Mononuclear cell (primary cell): Measurements from ENCODE around the gene TLK2. TPM values are rescaled to one million over a fixed set of nuclear protein-coding genes. Genes with fewer than 3 reads are reported as not detected.

Source experiments
- H3K27me3 ChIP-seq: 2 replicates; pipeline ENCODE4 v1.6.0; 2011; ENCODE audit warnings: low read length, control low read depth; ENCODE audit not compliant: insufficient read depth
- H3K4me1 ChIP-seq: 2 replicates; pipeline ENCODE4 v1.5.1; 2011; ENCODE audit warnings: mild to moderate bottlenecking, low read length, control low read depth; ENCODE audit not compliant: insufficient read depth
- H3K4me3 ChIP-seq: 2 replicates; pipeline ENCODE4 v1.5.1; 2011; ENCODE audit warnings: mild to moderate bottlenecking, low read length, moderate library complexity
- H3K9me3 ChIP-seq: 2 replicates; pipeline ENCODE4 v1.5.1; 2011; ENCODE audit warnings: low read depth, mild to moderate bottlenecking, control low read depth, low read length
- total RNA-seq: library from RNA; depleted of rRNA; stranded (reverse); fragments of >200 nt; gene quantifications from one replicate; pipeline ENCODE4 v1.2.3, GENCODE V29; 2012

The TLK2 gene
- total RNA-seq, 1 donor: 69.5 TPM

GRCh38 chr17:62617894-62618472 is 139.4 kb downstream of the TLK2 start:
- no peaks in the 10 kb centered on the region for H3K27me3 ChIP-seq
- H3K4me1 ChIP-seq: no peaks in the 10 kb centered on the region
- H3K4me3 ChIP-seq: no peak overlapping the region
- no peaks in the 10 kb centered on the region for H3K9me3 ChIP-seq

- no peaks in the 10 kb centered on the region for H3K9me3 ChIP-seq
Measured at GRCh38 chr17:62618647-62619416, 140.2 kb downstream of the TLK2 start.

GRCh38 chr17:62619417-62620155 is 141.0 kb downstream of the TLK2 start:
- Histone ChIP-seq H3K4me1 (no peaks in the 10 kb centered on the region), H3K4me3 (no peak overlapping the region), H3K9me3 (no peaks in the 10 kb centered on the region), H3K27me3 (no peaks in the 10 kb centered on the region)

More at GRCh38 chr17:62618647-62619416, 140.2 kb downstream of the TLK2 start:
- no peaks in the 10 kb centered on the region for H3K4me1 ChIP-seq
- no peak overlapping the region for H3K4me3 ChIP-seq
- H3K27me3 ChIP-seq: no peaks in the 10 kb centered on the region

- Histone ChIP-seq H3K4me3 (no peak overlapping the region), H3K27me3 (no peaks in the 10 kb centered on the region), H3K4me1 (no peaks in the 10 kb centered on the region), H3K9me3 (no peaks in the 10 kb centered on the region)
Measured at GRCh38 chr17:62621223-62621622, 142.6 kb downstream of the TLK2 start.

GRCh38 chr17:62625184-62625869 is 146.7 kb downstream of the TLK2 start:
- Histone ChIP-seq H3K4me3 (no peak overlapping the region), H3K9me3 (no peaks in the 10 kb centered on the region), H3K27me3 (no peaks in the 10 kb centered on the region), H3K4me1 (peaks cover 23% of the 10 kb centered on the region)

GRCh38 chr17:62625870-62626200 is 147.2 kb downstream of the TLK2 start:
- Histone ChIP-seq H3K27me3 (no peaks in the 10 kb centered on the region), H3K4me1 (peaks cover 23% of the 10 kb centered on the region), H3K9me3 (no peaks in the 10 kb centered on the region), H3K4me3 (no peak overlapping the region)

GRCh38 chr17:62626719-62627218 is 148.1 kb downstream of the TLK2 start:
- Histone ChIP-seq H3K4me3 (peak overlapping the region; percentile 28), H3K9me3 (no peaks in the 10 kb centered on the region), H3K4me1 (peaks cover 23% of the 10 kb centered on the region), H3K27me3 (no peaks in the 10 kb centered on the region)

GRCh38 chr17:62627219-62627903 is 148.7 kb downstream of the TLK2 start, which contains the start of gene MRC2:
TSS of gene MRC2 (plus strand) at chr17:62627670. CDS start at chr17:62627803, 133 bp downstream.
- Histone ChIP-seq H3K27me3 (no peaks in the 10 kb centered on the region), H3K4me3 (peak within 1 kb of the TSS; percentile 28), H3K4me1 (peaks cover 23% of the 10 kb centered on the region), H3K9me3 (no peaks in the 10 kb centered on the region)

- H3K4me3 ChIP-seq: peak overlapping the region; percentile 28
- H3K9me3 ChIP-seq: no peaks in the 10 kb centered on the region
- no peaks in the 10 kb centered on the region for H3K27me3 ChIP-seq
- H3K4me1 ChIP-seq: peaks cover 23% of the 10 kb centered on the region
Measured at GRCh38 chr17:62627904-62628633, 149.4 kb downstream of the TLK2 start.

GRCh38 chr17:62628831-62629555 is 150.4 kb downstream of the TLK2 start:
- peaks cover 23% of the 10 kb centered on the region for H3K4me1 ChIP-seq
- no peaks in the 10 kb centered on the region for H3K9me3 ChIP-seq
- no peaks in the 10 kb centered on the region for H3K27me3 ChIP-seq
- H3K4me3 ChIP-seq: no peak overlapping the region

GRCh38 chr17:62629556-62630364 is 151.1 kb downstream of the TLK2 start:
- H3K27me3 ChIP-seq: no peaks in the 10 kb centered on the region
- no peaks in the 10 kb centered on the region for H3K9me3 ChIP-seq
- H3K4me3 ChIP-seq: no peak overlapping the region
- peaks cover 23% of the 10 kb centered on the region for H3K4me1 ChIP-seq

- Histone ChIP-seq H3K4me1 (peaks cover 23% of the 10 kb centered on the region), H3K4me3 (no peak overlapping the region), H3K9me3 (no peaks in the 10 kb centered on the region), H3K27me3 (no peaks in the 10 kb centered on the region)
Measured at GRCh38 chr17:62630365-62631085, 151.9 kb downstream of the TLK2 start.
